Activated CD4-positive, alpha-beta T cell treated with anti-CD3 and anti-CD28 coated beads, Interleukin-2, amount 50 U/mL, for 1 hour (primary cell): ENCODE measurements around the gene CTSD.
A peak's percentile ranks its signal among the peaks of the same experiment; 100 is the strongest.
"Not testable (repeated sequence)": the region's sequence is repeated elsewhere in the genome, so short reads cannot be mapped to it uniquely, and the experiment has no call there.

ENCODE experiments used
- DNase-seq: peaks from one replicate; pipeline ENCODE4 v3.0.0-alpha.2; 2020

CTSD gene

DNA sequence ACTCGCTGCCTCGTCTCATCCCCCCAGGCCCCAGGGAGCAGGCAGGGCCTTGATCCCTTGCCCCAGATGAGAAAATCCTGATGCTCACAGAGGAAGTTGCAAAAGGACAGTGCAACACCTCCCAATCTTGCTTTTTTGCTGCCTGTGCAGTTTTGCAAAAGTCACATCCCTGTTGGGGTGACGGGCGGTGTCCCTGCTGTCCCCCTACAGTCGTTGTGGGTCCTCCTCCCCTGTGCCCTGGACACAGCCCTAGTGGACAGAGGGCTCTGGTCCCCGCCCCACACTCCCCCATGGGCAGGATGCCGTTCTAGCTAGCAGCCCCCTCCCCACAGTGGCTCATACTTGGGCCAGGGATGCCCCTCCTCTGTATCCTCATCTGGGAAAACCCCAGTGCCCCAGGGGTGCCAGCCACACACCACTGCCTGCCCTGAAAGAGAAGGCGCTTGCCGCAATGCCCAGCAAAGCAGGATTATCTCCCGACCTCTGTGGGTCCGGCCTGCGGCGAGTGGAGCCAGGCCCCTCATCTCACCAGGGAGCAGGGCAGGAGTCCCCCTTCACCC is 18.4 kb upstream of the CTSD start:
- no peak for DNase-seq

- no peak for DNase-seq
Observed at GRCh38 chr11:1781593-1781975, 17.9 kb upstream of the CTSD start.

GRCh38 chr11:1780700-1781592 is 17.2 kb upstream of the CTSD start:
- DNase-seq, result no peak

GRCh38 chr11:1779806-1780699 is 16.3 kb upstream of the CTSD start:
- DNase-seq, result no peak

- DNase-seq, result no peak
Observed at GRCh38 chr11:1779034-1779805, 15.5 kb upstream of the CTSD start.

DNA sequence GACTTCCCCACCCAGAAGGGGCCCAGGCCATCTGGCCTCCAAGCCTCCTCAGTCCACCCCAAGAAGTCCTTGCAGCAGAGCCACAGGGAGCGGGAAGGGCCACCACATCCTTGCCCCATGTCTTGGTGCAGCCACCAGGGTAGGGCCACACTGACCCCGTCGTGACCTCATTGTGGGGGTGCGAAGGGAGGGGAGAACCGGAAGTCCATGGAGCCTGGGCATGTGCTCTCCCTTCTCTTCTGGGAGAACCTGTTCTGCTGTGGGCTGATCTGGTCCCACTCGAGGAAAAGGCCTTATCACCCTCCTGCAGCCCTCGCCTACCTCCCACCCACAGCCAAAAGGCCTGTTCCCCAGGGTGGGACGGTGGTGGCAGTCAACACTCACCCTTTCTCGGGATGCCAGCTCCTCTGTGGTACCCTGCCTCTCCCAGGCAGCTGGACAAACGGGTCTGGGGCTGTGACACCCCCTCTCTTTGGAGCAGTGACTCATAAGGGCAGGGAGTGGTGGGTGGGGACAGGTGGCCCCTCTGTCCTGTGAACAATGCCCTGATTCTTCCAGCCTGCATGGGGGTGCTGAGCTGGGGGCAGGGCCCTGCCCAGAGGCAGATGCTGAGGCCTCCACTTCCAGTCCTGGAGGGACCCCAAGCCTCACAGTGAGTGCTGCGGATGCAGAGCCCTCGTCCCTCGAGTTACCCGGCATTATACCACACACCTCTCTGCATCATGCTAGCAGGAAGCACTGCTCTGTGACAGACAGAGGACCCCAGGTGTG is 14.6 kb upstream of the CTSD start:
- no peak for DNase-seq

DNA sequence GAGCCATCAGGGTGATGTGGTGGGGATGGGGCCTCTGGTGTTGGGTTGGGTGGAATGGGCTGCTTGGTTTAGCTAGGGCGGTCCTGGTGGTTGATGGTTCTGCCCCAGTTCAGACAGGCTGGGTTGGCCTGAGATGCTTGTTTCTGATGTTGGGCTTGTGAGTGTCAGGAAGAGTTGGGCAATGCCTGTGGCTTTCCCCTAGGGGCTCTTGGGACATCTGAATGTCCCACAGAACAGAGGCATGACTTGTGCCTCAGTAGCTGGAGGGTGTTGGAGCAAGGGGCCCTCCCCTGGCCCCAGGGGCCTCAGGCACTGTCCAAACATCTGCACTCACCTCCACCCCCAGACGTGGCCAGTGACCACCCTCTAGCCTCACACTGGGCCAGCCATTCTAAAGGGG is 14.0 kb upstream of the CTSD start:
- DNase-seq, result no peak

- DNase-seq, result no peak
Observed at GRCh38 chr11:1776944-1777715, 13.4 kb upstream of the CTSD start.

DNA sequence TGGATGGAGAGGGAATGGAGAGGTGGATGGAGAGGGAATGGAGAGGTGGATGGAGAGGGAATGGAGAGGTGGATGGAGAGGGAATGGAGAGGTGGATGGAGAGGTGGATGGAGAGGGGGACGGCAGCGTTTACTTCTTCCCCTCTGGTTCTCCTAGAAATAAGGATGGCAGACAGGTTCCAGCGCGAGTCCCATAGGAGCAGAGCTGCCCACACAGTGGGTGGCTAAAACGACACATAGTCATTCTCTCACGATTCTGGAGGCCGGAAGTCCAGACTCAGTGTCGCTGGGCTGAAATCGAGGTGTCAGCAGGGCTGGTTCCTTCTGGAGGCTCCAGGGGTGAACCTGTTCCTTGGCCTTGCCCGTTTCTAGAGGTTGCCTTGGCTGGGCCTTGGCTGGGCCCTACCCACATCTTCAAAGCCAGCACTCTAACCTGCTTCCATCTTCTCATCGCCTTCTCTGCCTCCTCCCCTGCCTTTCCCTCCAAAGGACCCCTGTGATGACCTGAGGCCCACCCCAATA is 12.7 kb upstream of the CTSD start:
- no peak for DNase-seq

DNA sequence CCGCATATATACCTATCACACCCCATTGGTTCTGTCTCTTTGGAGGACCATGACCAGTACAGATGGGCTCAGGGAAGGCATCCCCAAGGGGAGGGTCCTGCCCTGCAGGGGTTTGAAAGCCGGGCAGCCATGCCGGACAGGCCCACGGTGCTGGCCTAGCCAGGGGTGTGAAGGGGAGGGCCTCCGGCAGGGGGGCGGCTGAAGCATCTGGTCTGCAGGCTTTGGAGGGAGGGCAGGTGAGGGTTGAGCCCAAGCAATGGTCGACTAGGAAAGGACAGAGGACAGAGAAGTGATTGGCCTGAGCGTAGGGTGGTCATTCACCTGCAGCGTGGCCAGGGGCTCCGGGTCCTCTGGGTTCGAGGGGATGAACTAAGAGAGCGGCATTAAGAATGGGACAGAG is 11.2 kb upstream of the CTSD start:
- DNase-seq, result no peak

DNA sequence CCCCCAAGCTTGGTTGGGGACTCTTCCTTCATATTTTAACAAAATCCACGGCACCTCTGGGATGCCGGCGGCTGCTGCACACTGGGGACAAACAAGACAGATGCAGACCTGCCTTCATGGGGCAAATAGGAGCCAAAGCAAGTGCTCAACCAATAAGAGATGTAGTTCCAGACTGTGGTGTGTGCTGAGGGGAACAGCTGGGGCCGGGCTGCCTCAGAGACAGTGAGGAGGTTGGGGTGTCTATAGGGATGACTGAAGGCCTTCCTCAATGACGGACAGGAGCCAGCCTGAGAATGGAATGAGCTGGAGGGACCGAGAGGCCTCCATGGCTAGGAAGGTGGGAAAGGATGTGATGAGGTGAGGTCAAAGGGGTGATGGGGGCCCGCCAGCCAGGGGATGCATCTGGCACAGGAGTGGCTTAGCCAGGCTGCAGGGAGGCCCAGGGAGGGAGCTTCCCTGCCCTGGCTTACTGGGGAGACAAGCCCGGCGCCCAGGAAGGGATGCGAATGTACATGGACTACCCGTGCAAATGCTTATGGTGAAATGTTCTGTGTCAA is 10.3 kb upstream of the CTSD start:
- DNase-seq, result no peak

- DNase-seq, result no peak
Observed at GRCh38 chr11:1773131-1773993, 9.6 kb upstream of the CTSD start.

DNA sequence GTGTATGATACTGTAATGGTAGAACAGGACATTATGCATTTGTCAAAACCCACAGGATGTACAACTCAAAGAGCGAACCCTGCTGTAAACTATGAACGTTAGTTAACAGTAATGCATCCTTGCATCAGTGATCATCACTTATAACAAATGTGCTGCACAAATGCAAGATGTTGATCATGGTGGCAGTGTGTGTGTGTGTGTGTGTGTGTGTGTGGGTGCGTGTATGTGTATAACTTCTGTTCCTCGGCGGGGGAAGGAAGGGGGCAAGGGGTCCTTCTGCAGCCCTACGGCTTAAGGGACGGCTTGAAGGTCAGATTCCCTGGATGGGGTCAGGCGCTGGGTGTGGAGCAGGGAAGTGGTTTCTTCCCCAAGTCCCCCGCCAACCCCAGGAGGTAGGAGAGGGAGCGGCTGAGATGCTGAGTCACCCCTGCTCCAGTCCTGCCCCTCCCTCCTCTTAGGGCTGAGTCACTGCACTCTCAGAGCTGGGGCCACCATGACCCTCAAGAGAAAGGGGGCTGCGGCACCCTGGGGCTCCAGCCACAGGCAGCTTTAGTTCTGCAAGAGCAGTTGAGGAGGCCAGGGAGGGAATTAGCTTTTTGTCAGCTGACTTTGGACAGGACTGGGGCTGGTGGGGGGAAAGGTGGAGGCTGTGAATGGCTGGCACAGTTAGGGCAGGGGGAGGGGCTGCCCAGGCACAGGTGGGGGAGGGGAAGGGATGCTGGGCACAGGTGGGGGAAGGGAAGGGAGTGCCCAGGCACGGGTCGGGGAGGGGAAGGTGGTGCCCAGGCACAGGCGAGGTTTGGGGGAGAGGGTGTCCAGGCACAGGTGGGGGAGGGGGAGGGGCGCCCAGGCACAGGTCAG is 8.8 kb upstream of the CTSD start:
- peak; percentile 32 for DNase-seq

DNA sequence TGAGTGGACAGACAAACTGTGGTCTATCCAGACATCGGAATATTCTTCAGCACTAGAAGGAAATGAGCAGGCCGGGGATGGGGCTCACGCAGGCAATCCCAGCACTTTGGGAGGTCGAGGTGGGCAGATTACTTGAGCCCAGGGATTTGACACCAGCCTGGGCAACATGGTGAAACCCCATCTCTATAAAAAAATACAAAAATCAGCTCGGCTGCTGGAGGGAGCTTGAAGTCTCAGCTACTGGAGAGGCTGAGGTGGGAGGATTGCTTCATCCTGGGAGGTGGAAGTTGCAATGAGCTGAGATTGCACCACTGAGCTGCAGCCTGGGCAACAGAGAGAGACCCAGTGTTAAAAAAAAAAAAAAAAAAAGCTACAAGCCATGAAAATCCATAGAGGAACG is 8.0 kb upstream of the CTSD start:
- no peak for DNase-seq

GRCh38 chr11:1771273-1771672 is 7.5 kb upstream of the CTSD start:
- DNase-seq, result no peak

DNA sequence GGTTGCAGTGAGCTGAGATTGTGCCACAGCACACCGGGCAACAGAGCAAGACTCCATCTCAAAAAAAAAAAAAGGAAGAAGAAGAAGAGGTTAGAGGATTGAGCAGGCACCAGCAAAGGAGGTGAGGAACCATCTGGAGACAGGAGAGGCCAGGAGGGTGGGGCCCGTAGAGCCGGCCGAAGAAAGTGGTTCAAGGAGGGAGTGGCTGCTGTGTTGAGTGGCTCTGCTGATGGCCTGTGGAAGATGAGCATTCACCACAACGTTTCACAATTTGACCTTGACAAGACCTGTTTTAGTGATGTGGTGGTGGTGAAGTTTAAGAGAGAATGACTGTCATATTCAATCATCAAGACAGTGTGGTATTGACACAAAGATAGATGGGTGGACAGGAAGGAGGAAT is 6.8 kb upstream of the CTSD start:
- no peak for DNase-seq

DNA sequence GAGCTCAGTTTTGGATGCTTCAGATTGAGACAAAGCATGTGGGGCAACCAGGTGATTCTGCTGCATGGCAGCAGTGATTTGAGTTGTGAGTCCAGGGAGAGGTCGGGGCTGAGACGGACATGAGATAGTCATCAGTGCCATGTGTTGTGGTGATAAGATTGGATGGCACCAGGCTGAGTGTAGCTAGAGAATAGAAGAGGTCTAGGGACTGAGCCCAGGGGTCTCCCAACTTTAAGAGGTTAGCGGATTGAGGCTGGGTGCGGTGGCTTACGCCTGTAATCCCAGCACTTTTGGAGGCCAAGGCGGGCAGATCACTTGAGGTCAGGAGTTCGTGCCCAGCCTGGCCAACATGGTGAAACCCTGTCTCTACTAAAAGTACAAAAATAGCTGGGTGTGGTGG is 6.3 kb upstream of the CTSD start:
- no peak for DNase-seq

- not testable (repeated sequence) for DNase-seq
Observed at GRCh38 chr11:1769304-1769936, 5.7 kb upstream of the CTSD start.
